Spleen (tissue), 11 donors: ENCODE data around the gene YEATS2. TPM values are rescaled to one million over a fixed set of nuclear protein-coding genes. Genes with fewer than 3 reads are reported as not detected.

Source experiments
- DNase-seq: peaks from one replicate; pipeline ENCODE4 v3.0.0-alpha.2; 2020
- H3K27ac ChIP-seq, 8 donors: fragments of 200-600 bp; sonication (generic) in 7 of 8; 1 replicate in 4 of 8; 2 replicates in 4 of 8; pipeline versions ENCODE4 v1.5.0 to v1.8.0; 2016 to 2021; ENCODE audit warnings: inconsistent platforms in 4 of 8, mild to moderate bottlenecking in 4 of 8, moderate library complexity in 1 of 8
- H3K27me3 ChIP-seq, 7 donors: fragments of 200-600 bp; sonication (generic) in 6 of 7; replicated peaks in 1 of 7; 1 replicate in 4 of 7; 2 replicates in 3 of 7; pipeline versions ENCODE4 v1.5.0 to v1.8.0; 2016 to 2021; ENCODE audit warnings: inconsistent platforms in 3 of 7, mild to moderate bottlenecking in 1 of 7
- H3K36me3 ChIP-seq, 6 donors: fragments of 200-600 bp; sonication (generic) in 5 of 6; 1 replicate in 4 of 6; 2 replicates in 2 of 6; pipeline versions ENCODE4 v1.5.0 to v1.8.0; 2016 to 2021; ENCODE audit warnings: inconsistent platforms in 2 of 6
- H3K4me1 ChIP-seq, 6 donors: fragments of 200-600 bp; sonication (generic) in 5 of 6; 1 replicate in 3 of 6; 2 replicates in 3 of 6; pipeline versions ENCODE4 v1.5.0 to v1.8.0; 2016 to 2021; ENCODE audit warnings: inconsistent platforms in 3 of 6
- H3K4me3 ChIP-seq, 8 donors: fragments of 200-600 bp; sonication (generic) in 7 of 8; 1 replicate in 4 of 8; 2 replicates in 4 of 8; pipeline versions ENCODE4 v1.5.0 to v1.8.0; 2016 to 2021; ENCODE audit warnings: inconsistent platforms in 4 of 8, mild to moderate bottlenecking in 4 of 8, moderate library complexity in 2 of 8
- H3K9me3 ChIP-seq, 8 donors: fragments of 200-600 bp; sonication (generic) in 7 of 8; 1 replicate in 4 of 8; 2 replicates in 4 of 8; pipeline versions ENCODE4 v1.5.0 to v1.8.0; 2016 to 2021; ENCODE audit warnings: inconsistent platforms in 4 of 8
- POLR2A ChIP-seq, 3 donors: fragments of 450-650 bp; IDR thresholded peaks; one replicate each; pipeline ENCODE4 v1.5.1; 2017; ENCODE audit warnings: antibody characterized with exemption in 3 of 3, mild to moderate bottlenecking in 1 of 3
- POLR2AphosphoS5 ChIP-seq, 3 donors: sonication (generic); formaldehyde crosslinking; IDR thresholded peaks; one replicate each; pipeline ENCODE4 v1.5.1; 2017; ENCODE audit warnings: antibody characterized with exemption in 3 of 3
- WGBS, 5 donors: extraction: QIAGEN DNeasy Blood & Tissue Kit in 3 of 5; methylation state at CpG; one replicate each; pipeline versions ENCODE4 v1.1.5 to v1.1.7; 2013 to 2018; 5-methylcytosine and 5-hydroxymethylcytosine counted together
- intact Hi-C: fragments of 100-400 bp; cut with DNase I; formaldehyde crosslinking; loops from one replicate; pipeline ENCODE4 v1.15.0; 2023; ENCODE audit warnings: low total_unique reads
- polyA plus RNA-seq, 3 donors: library from polyadenylated mRNA; stranded (reverse); fragments of 200-250 nt; gene quantifications; one replicate each; pipeline ENCODE4 v1.2.1, GENCODE V29; 2013
- total RNA-seq, 7 donors: library from RNA; depleted of rRNA in 3 of 7; stranded (reverse); fragments of >200 nt in 3 of 7; fragmentation: NEBNext Ultra II Directional in 4 of 7; extraction: Animal tissue kit (Norgen Biotek cat#: 25700) in 4 of 7; gene quantifications; one replicate each; pipeline versions ENCODE4 v1.1.0 to v1.2.1, GENCODE V29; 2016 to 2021
- TF ChIP-seq, protein P1 (sequence below), 11 experiments: fragments of 200-600 bp in 7 of 11; fragments of 450-650 bp in 4 of 11; sonication (generic) in 4 of 11; IDR thresholded peaks in 8 of 11; conservative IDR thresholded peaks in 3 of 11; 1 replicate in 7 of 11; 2 replicates in 4 of 11; pipeline versions ENCODE4 v1.4.0 to v1.8.0; 2016 to 2021; ENCODE audit warnings: antibody characterized with exemption in 11 of 11, inconsistent platforms in 4 of 11, mild to moderate bottlenecking in 1 of 11
- donor health status: healthy with polysubstance abuse.
- donor health status: DM: no; HTN: no; CAD: no; lungs with moderate emphysema.
- donor health status: DM: no; HTN: no; CAD: no.
- donor health status: Bipolar disorder and iron deficiency.
- donor health status: healthy.
- donor health status: DM: no; HTN: no; CAD: no.
- donor health status: DM: yes; HTN: yes; CAD: no.

Gene YEATS2
- total and polyA plus RNA-seq, 10 donors: 4.6 to 33.5 (median 24.9) TPM

DNA sequence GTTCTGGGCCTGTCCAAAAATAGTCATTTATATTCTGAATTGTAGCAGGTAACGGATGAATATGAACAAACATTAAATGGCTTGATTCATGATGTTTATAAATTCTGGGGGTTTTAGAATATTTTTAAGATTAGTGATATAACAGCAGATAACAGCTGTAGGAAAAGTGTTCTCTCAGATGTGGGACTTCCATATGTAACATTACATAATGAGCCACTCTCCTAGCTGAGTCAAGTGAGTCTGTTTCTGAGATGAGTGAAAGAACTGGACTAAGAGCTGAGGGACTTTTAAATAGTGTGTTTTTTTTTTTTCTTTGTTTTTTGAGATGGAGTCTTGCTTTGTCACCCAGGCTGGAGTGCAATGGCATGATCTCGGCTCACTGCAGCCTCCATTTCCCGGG is 13.9 kb downstream of the YEATS2 start:
- Histone ChIP-seq H3K4me1 (peaks cover 0 to 5% (median 0%) of the 10 kb centered on the region in 6 donors), H3K27me3 (no peaks in the 10 kb centered on the region), H3K27ac (no peak overlapping the region), H3K9me3 (no peaks in the 10 kb centered on the region), H3K36me3 (peaks cover 0 to 23% (median 9%) of the 10 kb centered on the region in 6 donors), H3K4me3 (no peak overlapping the region)
- no peak for TF ChIP-seq POLR2AphosphoS5 (IDR thresholded peaks at IDR 0.05)
- TF ChIP-seq, protein P1, sequence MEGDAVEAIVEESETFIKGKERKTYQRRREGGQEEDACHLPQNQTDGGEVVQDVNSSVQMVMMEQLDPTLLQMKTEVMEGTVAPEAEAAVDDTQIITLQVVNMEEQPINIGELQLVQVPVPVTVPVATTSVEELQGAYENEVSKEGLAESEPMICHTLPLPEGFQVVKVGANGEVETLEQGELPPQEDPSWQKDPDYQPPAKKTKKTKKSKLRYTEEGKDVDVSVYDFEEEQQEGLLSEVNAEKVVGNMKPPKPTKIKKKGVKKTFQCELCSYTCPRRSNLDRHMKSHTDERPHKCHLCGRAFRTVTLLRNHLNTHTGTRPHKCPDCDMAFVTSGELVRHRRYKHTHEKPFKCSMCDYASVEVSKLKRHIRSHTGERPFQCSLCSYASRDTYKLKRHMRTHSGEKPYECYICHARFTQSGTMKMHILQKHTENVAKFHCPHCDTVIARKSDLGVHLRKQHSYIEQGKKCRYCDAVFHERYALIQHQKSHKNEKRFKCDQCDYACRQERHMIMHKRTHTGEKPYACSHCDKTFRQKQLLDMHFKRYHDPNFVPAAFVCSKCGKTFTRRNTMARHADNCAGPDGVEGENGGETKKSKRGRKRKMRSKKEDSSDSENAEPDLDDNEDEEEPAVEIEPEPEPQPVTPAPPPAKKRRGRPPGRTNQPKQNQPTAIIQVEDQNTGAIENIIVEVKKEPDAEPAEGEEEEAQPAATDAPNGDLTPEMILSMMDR (IDR thresholded peaks at IDR 0.05 in 8 of 11, conservative IDR thresholded peaks at IDR 0.05 in 3 of 11): no peak
- DNase-seq: no peak
- intact Hi-C loops: no loop called here
- 94 to 98% (median 97%) methylated on average over 3 of the region's 3 CpGs for WGBS, 5 donors

- H3K27me3 ChIP-seq: no peaks in the 10 kb centered on the region
- no peak overlapping the region for H3K27ac ChIP-seq
- no peak for DNase-seq
- no peak overlapping the region for H3K4me3 ChIP-seq
- no peak for TF ChIP-seq POLR2AphosphoS5 (IDR thresholded peaks at IDR 0.05)
- TF ChIP-seq POLR2A (IDR thresholded peaks at IDR 0.05): no peak
- TF ChIP-seq, protein P1 (IDR thresholded peaks at IDR 0.05 in 8 of 11, conservative IDR thresholded peaks at IDR 0.05 in 3 of 11): no peak
- no peaks in the 10 kb centered on the region for H3K9me3 ChIP-seq
- intact Hi-C loops: no loop called here
- H3K36me3 ChIP-seq: peaks cover 0 to 54% (median 35%) of the 10 kb centered on the region in 6 donors
- H3K4me1 ChIP-seq: peaks cover 0 to 6% (median 0%) of the 10 kb centered on the region in 6 donors
Observed at GRCh38 chr3:183714622-183715021, 17.0 kb downstream of the YEATS2 start.

DNA sequence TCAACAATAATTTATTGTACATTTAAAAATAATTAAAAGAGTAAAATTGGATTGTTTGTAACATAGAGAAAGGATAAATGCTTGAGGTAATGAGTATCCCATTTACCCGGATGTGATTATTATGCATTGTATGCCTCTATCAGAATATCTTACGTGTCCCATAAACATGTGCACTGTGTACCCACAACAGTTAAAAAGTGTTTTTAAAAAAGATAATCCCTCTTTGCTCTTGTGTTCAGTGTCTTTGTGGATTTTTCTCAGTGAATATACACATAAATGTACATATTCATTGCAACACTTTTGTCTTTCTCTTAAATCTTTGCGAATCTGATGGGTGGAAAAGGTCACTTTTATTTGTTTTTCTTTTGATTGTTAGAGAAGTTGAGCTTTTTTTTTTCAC is 20.4 kb downstream of the YEATS2 start:
- H3K4me3 ChIP-seq: no peak overlapping the region
- H3K27me3 ChIP-seq: no peaks in the 10 kb centered on the region
- DNase-seq: no peak
- H3K9me3 ChIP-seq: no peaks in the 10 kb centered on the region
- H3K4me1 ChIP-seq: peaks cover 0 to 6% (median 0%) of the 10 kb centered on the region in 6 donors
- H3K27ac ChIP-seq: no peak overlapping the region
- WGBS, 5 donors: 91 to 98% (median 94%) methylated on average over 3 of the region's 3 CpGs
- TF ChIP-seq POLR2A (IDR thresholded peaks at IDR 0.05) (no peak), POLR2AphosphoS5 (IDR thresholded peaks at IDR 0.05) (no peak)
- TF ChIP-seq, protein P1 (IDR thresholded peaks at IDR 0.05 in 8 of 11, conservative IDR thresholded peaks at IDR 0.05 in 3 of 11): no peak
- intact Hi-C loops: no loop called here
- H3K36me3 ChIP-seq: peaks cover 0 to 88% (median 55%) of the 10 kb centered on the region in 6 donors

- Histone ChIP-seq H3K4me3 (no peak overlapping the region), H3K27me3 (no peaks in the 10 kb centered on the region), H3K9me3 (no peaks in the 10 kb centered on the region), H3K4me1 (no peaks in the 10 kb centered on the region), H3K27ac (no peak overlapping the region), H3K36me3 (peaks cover 0 to 100% (median 70%) of the 10 kb centered on the region in 6 donors)
- intact Hi-C loops: no loop called here
- no peak for DNase-seq
- TF ChIP-seq POLR2A (IDR thresholded peaks at IDR 0.05) (no peak), POLR2AphosphoS5 (IDR thresholded peaks at IDR 0.05) (no peak)
- TF ChIP-seq, protein P1 (IDR thresholded peaks at IDR 0.05 in 8 of 11, conservative IDR thresholded peaks at IDR 0.05 in 3 of 11): no peak
- 60 to 91% (median 77%) methylated on average over 6 of the region's 6 CpGs for WGBS, 5 donors
Observed at GRCh38 chr3:183725387-183725786, 27.8 kb downstream of the YEATS2 start.
